HCT116 (cell line): ENCODE data around the gene FSD2. TPM values are rescaled to one million over a fixed set of nuclear protein-coding genes. Genes with fewer than 3 reads are reported as not detected.
"Not testable (repeated sequence)": the region's sequence is repeated elsewhere in the genome, so short reads cannot be mapped to it uniquely, and the experiment has no call there.

Experiments
- ATAC-seq: fragments of 200-7000 bp; cut with Tn5 transposase; 2 replicates; pipeline ENCODE4 v1.9.1; 2020; ENCODE audit warnings: mild to moderate bottlenecking, moderate library complexity
- BruUV-seq: library from RNA; stranded (reverse); fragments of 400-500 nt; replicated peaks from 2 replicates; lab custom pipeline; 2021; lab: Mats Ljungman, UMichigan
- CTCF ChIA-PET: fragments of 300-600 bp; sonication (Branson Sonifier 250); formaldehyde crosslinking; loops from one replicate; lab custom pipeline; 2021; ENCODE audit warnings: antibody characterized with exemption; lab: Charles Lee
- POLR2A ChIA-PET: fragments of 300-600, 350-600 bp; sonication (Branson Sonifier 250); formaldehyde crosslinking; loops from one replicate; lab custom pipeline; 2021; ENCODE audit warnings: antibody characterized with exemption; lab: Charles Lee
- RAD21 ChIA-PET, 2 experiments: fragments of 300-600 bp; sonication (Branson Sonifier 250); formaldehyde crosslinking; loops; one replicate each; lab custom pipeline; 2023; ENCODE audit warnings: low total read pairs in 2 of 2; ENCODE audit not compliant: uncharacterized antibody in 2 of 2, unreplicated experiment in 2 of 2, low non-redundant PET in 1 of 2; lab: Charles Lee
- DNase-seq: peaks from one replicate; pipeline ENCODE4 v3.0.0-alpha.2; 2010; ENCODE audit warnings: low read depth, low spot score
- H2AFZ ChIP-seq: fragments of 200-600 bp; shearing (Covaris generic), sonication (generic); 2 replicates; pipeline ENCODE4 v1.6.1; 2017; ENCODE audit warnings: low read depth, mixed run types, mixed read lengths, antibody characterized with exemption, low read length; ENCODE audit not compliant: poor library complexity, severe bottlenecking
- H3K27ac ChIP-seq: 2 replicates; pipeline ENCODE4 v1.5.1; 2012; ENCODE audit warnings: low read depth, low read length
- H3K27me3 ChIP-seq: fragments of 200-600 bp; sonication (generic); 2 replicates; pipeline ENCODE4 v1.6.1; 2016; ENCODE audit warnings: mixed run types, low read length, mixed read lengths; ENCODE audit not compliant: insufficient read depth
- H3K36me3 ChIP-seq, 2 experiments: fragments of 200-500 bp in 1 of 2; fragments of 200-600 bp in 1 of 2; sonication (Bioruptor generic) in 1 of 2; sonication (generic) in 1 of 2; 2 replicates each; pipeline versions ENCODE4 v1.5.1 to v1.6.1; 2014 to 2016; ENCODE audit warnings: low read length in 2 of 2, inconsistent platforms in 1 of 2, mixed read lengths in 1 of 2, mixed run types in 1 of 2; ENCODE audit not compliant: insufficient read depth in 2 of 2, control insufficient read depth in 1 of 2
- H3K4me1 ChIP-seq, 2 experiments: fragments of 200-600 bp in 1 of 2; sonication (generic) in 1 of 2; 2 replicates each; pipeline versions ENCODE4 v1.5.1 to v1.6.1; 2012 to 2017; ENCODE audit warnings: low read length in 2 of 2, inconsistent platforms in 1 of 2, mild to moderate bottlenecking in 1 of 2, mixed read lengths in 1 of 2, mixed run types in 1 of 2, moderate library complexity in 1 of 2; ENCODE audit not compliant: insufficient read depth in 2 of 2, control insufficient read depth in 1 of 2
- H3K4me2 ChIP-seq: fragments of 200-600 bp; sonication (generic); 2 replicates; pipeline ENCODE4 v1.6.1; 2017; ENCODE audit warnings: mixed run types, low read length, mixed read lengths
- H3K4me3 ChIP-seq, 2 experiments: fragments of 200-600 bp in 1 of 2; sonication (generic) in 1 of 2; replicated peaks in 1 of 2; 2 replicates each; pipeline ENCODE4 v1.5.1; 2011 to 2016; ENCODE audit warnings: low read length in 2 of 2, control low read depth in 1 of 2, low read depth in 1 of 2, mild to moderate bottlenecking in 1 of 2, mixed read lengths in 1 of 2, mixed run types in 1 of 2
- H3K79me2 ChIP-seq: fragments of 200-600 bp; sonication (generic); 2 replicates; pipeline ENCODE4 v1.6.1; 2017; ENCODE audit warnings: mild to moderate bottlenecking, mixed run types, low read length, moderate library complexity, mixed read lengths; ENCODE audit not compliant: insufficient read depth
- H3K9ac ChIP-seq: fragments of 200-600 bp; sonication (generic); 2 replicates; pipeline ENCODE4 v1.6.1; 2016; ENCODE audit warnings: low read length, mixed read lengths
- H3K9me2 ChIP-seq: fragments of 200-600 bp; sonication (generic), shearing (Covaris generic); 2 replicates; pipeline ENCODE4 v1.6.1; 2017; ENCODE audit warnings: mixed run types, mild to moderate bottlenecking, moderate library complexity; ENCODE audit not compliant: insufficient read depth
- H3K9me3 ChIP-seq, 2 experiments: fragments of 200-500 bp in 1 of 2; fragments of 200-600 bp in 1 of 2; sonication (Bioruptor generic) in 1 of 2; sonication (generic) in 1 of 2; 2 replicates each; pipeline ENCODE4 v1.6.1; 2014 to 2017; ENCODE audit warnings: low read length in 2 of 2, mixed read lengths in 2 of 2, inconsistent platforms in 1 of 2, low read depth in 1 of 2, mild to moderate bottlenecking in 1 of 2, mixed run types in 1 of 2, moderate library complexity in 1 of 2; ENCODE audit not compliant: control insufficient read depth in 1 of 2, insufficient read depth in 1 of 2
- H4K20me1 ChIP-seq: fragments of 200-600 bp; sonication (generic), shearing (Covaris generic); 2 replicates; pipeline ENCODE4 v1.6.1; 2017; ENCODE audit warnings: mixed run types, mild to moderate bottlenecking, moderate library complexity; ENCODE audit not compliant: insufficient read depth
- ATF3 ChIP-seq: IDR thresholded peaks from 2 replicates; pipeline ENCODE4 v1.6.1; 2012
- CBX3 ChIP-seq: IDR thresholded peaks from 2 replicates; pipeline ENCODE4 v1.6.1; 2012; ENCODE audit warnings: low read depth
- CEBPB ChIP-seq: IDR thresholded peaks from 2 replicates; pipeline ENCODE4 v1.6.1; 2012; ENCODE audit warnings: low read depth
- CTCF ChIP-seq, 3 experiments: fragments of 200-600 bp in 1 of 3; sonication (generic) in 1 of 3; IDR thresholded peaks in 2 of 3; conservative IDR thresholded peaks in 1 of 3; 2 replicates each; pipeline ENCODE4 v1.5.1; 2012 to 2017; ENCODE audit warnings: low read depth in 2 of 3, low read length in 2 of 3, antibody characterized with exemption in 1 of 3, borderline replicate concordance in 1 of 3, control low read depth in 1 of 3, mild to moderate bottlenecking in 1 of 3, mixed read lengths in 1 of 3, mixed run types in 1 of 3, moderate library complexity in 1 of 3; ENCODE audit not compliant: insufficient read depth in 1 of 3
- EGR1 ChIP-seq: IDR thresholded peaks from 2 replicates; pipeline ENCODE4 v1.6.1; 2012; ENCODE audit warnings: low read depth
- ELF1 ChIP-seq: IDR thresholded peaks from 2 replicates; pipeline ENCODE4 v1.6.1; 2012; ENCODE audit warnings: low read depth, borderline replicate concordance
- EZH2 ChIP-seq: fragments of 200-600 bp; sonication (generic); IDR thresholded peaks from 2 replicates; pipeline ENCODE4 v1.6.1; 2017; ENCODE audit warnings: antibody characterized with exemption, mixed run types
- EZH2phosphoT487 ChIP-seq: fragments of 200-600 bp; IDR thresholded peaks from 2 replicates; pipeline ENCODE4 v1.6.1; 2018; ENCODE audit warnings: antibody characterized with exemption, borderline replicate concordance
- FOSL1 ChIP-seq: IDR thresholded peaks from 2 replicates; pipeline ENCODE4 v1.6.1; 2012; ENCODE audit warnings: low read depth
- JUND ChIP-seq: IDR thresholded peaks from 2 replicates; pipeline ENCODE4 v1.6.1; 2012
- MAX ChIP-seq: IDR thresholded peaks from 2 replicates; pipeline ENCODE4 v1.6.1; 2012
- POLR2A ChIP-seq: IDR thresholded peaks from 2 replicates; pipeline ENCODE4 v1.7.0; 2011; ENCODE audit warnings: borderline replicate concordance; ENCODE audit not compliant: insufficient read depth, insufficient read length; ENCODE audit errors: extremely low read depth
- REST ChIP-seq: IDR thresholded peaks from 2 replicates; pipeline ENCODE4 v1.6.1; 2012; ENCODE audit warnings: low read depth
- TCF7L2 ChIP-seq: IDR thresholded peaks from 2 replicates; pipeline ENCODE4 v1.7.0; 2011; ENCODE audit warnings: borderline replicate concordance, inconsistent platforms; ENCODE audit not compliant: insufficient read depth, insufficient read length; ENCODE audit errors: extremely low read depth
- YY1 ChIP-seq: IDR thresholded peaks from 2 replicates; pipeline ENCODE4 v1.6.1; 2011; ENCODE audit warnings: low read length, low read depth, moderate library complexity, mild to moderate bottlenecking; ENCODE audit not compliant: insufficient replicate concordance; ENCODE audit errors: extremely low read depth
- ZNF274 ChIP-seq: fragments of 200-500 bp; sonication (Bioruptor generic); IDR thresholded peaks from 2 replicates; pipeline ENCODE4 v1.6.1; 2014; ENCODE audit warnings: mild to moderate bottlenecking, low read depth, low read length, inconsistent platforms
- intact Hi-C: fragments of 100-400 bp; cut with micrococcal nuclease; formaldehyde crosslinking; loops from 2 replicates; pipeline ENCODE4 v1.10.0; 2022
- total RNA-seq: library from RNA; stranded (reverse); gene quantifications from one replicate; pipeline ENCODE4 v1.2.1, GENCODE V29; 2021; ENCODE audit not compliant: unreplicated experiment

FSD2 gene
- total RNA-seq, 1 experiment from 2014 or later = not detected

GRCh38 chr15:82821396-82821795, 15.5 kb upstream of the FSD2 start:
- DNase-seq, H3K27ac ChIP-seq, H3K27me3 ChIP-seq, intact Hi-C loops, H3K9me3 ChIP-seq, H3K9me2 ChIP-seq, H3K4me1 ChIP-seq, H2AFZ ChIP-seq, ATAC-seq, H3K9ac ChIP-seq, H3K79me2 ChIP-seq, POLR2A ChIA-PET, BruUV-seq, H3K4me2 ChIP-seq, RAD21 ChIA-PET, CTCF ChIA-PET, H3K4me3 ChIP-seq, H4K20me1 ChIP-seq: not testable (repeated sequence)
- peaks cover 36 to 37% of the 10 kb centered on the region in 2 experiments for H3K36me3 ChIP-seq

GRCh38 chr15:82820128-82820527, 14.3 kb upstream of the FSD2 start:
- BruUV-seq = no TSS peak
- ChIA-PET CTCF (no interaction called here), POLR2A (no interaction called here), RAD21 (interaction anchor here in 1 of 2 experiments (0.7 kb wide), 1 partner anchor 52 kb away, joined by 3 read pairs; no protein-coding TSS in a partner anchor)
- no peak for TF ChIP-seq JUND
- TF ChIP-seq TCF7L2 = no peak
- TF ChIP-seq EZH2phosphoT487 = no peak
- TF ChIP-seq POLR2A = no peak
- TF ChIP-seq FOSL1 = no peak
- no peak for TF ChIP-seq ATF3
- no peak for TF ChIP-seq EZH2
- no peak for TF ChIP-seq ELF1
- no peak for TF ChIP-seq EGR1
- no peak for TF ChIP-seq CBX3
- TF ChIP-seq YY1 = no peak
- TF ChIP-seq CTCF (IDR thresholded peaks at IDR 0.05 in 2 of 3, conservative IDR thresholded peaks at IDR 0.05 in 1 of 3; ENCODE audit: borderline replicate concordance in 1 of 3, insufficient read depth in 1 of 3, low read depth in 2 of 3, low read length in 2 of 3) = no peak
- no peak for TF ChIP-seq REST
- TF ChIP-seq MAX = no peak
- TF ChIP-seq ZNF274 = no peak
- no peak for TF ChIP-seq CEBPB
- intact Hi-C loops = no loop called here
- DNase-seq (no peak), ATAC-seq (no peak)
- H4K20me1 ChIP-seq = no peaks in the 10 kb centered on the region
- H3K4me2 ChIP-seq = no peak overlapping the region
- H3K4me1 ChIP-seq = peaks cover 0 to 7% of the 10 kb centered on the region in 2 experiments; a peak in 2 of 4 replicates
- no peak overlapping the region for H3K9ac ChIP-seq
- peaks cover 8% of the 10 kb centered on the region; the same call in 1 of the 2 replicates for H3K79me2 ChIP-seq
- H3K36me3 ChIP-seq = peaks cover 35 to 36% of the 10 kb centered on the region in 2 experiments
- H3K4me3 ChIP-seq = no peak overlapping the region
- H3K27me3 ChIP-seq = no peaks in the 10 kb centered on the region
- H2AFZ ChIP-seq = no peak overlapping the region
- no peaks in the 10 kb centered on the region for H3K9me2 ChIP-seq
- no peaks in the 10 kb centered on the region for H3K9me3 ChIP-seq
- no peak overlapping the region for H3K27ac ChIP-seq
